GM12878 (cell line): ENCODE results near the gene SNX19. TPM values are rescaled to one million over a fixed set of nuclear protein-coding genes. Genes with fewer than 3 reads are reported as not detected.

Experiments used
- ATAC-seq: fragments of 200-7000 bp; cut with Tn5 transposase; 3 replicates; pipeline ENCODE4 v1.9.1; 2020; ENCODE audit warnings: mild to moderate bottlenecking, moderate library complexity
- BruUV-seq: library from RNA; stranded (reverse); fragments of 400-500 nt; replicated peaks from 2 replicates; lab custom pipeline; 2021; lab: Mats Ljungman, UMichigan
- CTCF ChIA-PET: fragments of 300-600 bp; sonication (Branson Sonifier 250); formaldehyde crosslinking; extraction: SDS; loops from one replicate; lab custom pipeline; 2021; ENCODE audit warnings: inconsistent platforms; lab: Yijun Ruan, JAX
- POLR2A ChIA-PET: fragments of 350-600 bp; formaldehyde crosslinking; extraction: SDS; loops from one replicate; lab custom pipeline; 2021; ENCODE audit warnings: inconsistent platforms; lab: Charles Lee
- RAD21 ChIA-PET: fragments of 300-600 bp; sonication (Branson Sonifier 250); formaldehyde crosslinking; loops from one replicate; lab custom pipeline; 2023; ENCODE audit warnings: antibody characterized with exemption; ENCODE audit not compliant: unreplicated experiment; lab: Charles Lee
- SMC1A ChIA-PET: fragments of 300-600 bp; sonication (Branson Sonifier 250); formaldehyde crosslinking; loops from one replicate; lab custom pipeline; 2023; ENCODE audit not compliant: unreplicated experiment, uncharacterized antibody; lab: Charles Lee
- DNase-seq: peaks from one replicate; pipeline ENCODE4 v3.0.0-alpha.2; 2011; ENCODE audit warnings: low read depth, low spot score
- FAIRE-seq: peaks from 3 replicates; lab custom pipeline; 2011; peaks lifted over from hg19 to GRCh38; lab: Jason Lieb, UNC
- H2AFZ ChIP-seq: 2 replicates; pipeline ENCODE4 v1.6.0; 2011; ENCODE audit warnings: low read depth, low read length, control low read depth; ENCODE audit not compliant: control insufficient read depth
- H3K27ac ChIP-seq: 2 replicates; pipeline ENCODE4 v1.5.1; 2011; ENCODE audit warnings: control low read depth; ENCODE audit not compliant: control insufficient read depth, insufficient read depth
- H3K27me3 ChIP-seq, 2 experiments: replicated peaks in 1 of 2; 2 replicates each; pipeline versions ENCODE4 v1.6.0 to v1.6.1; 2011; ENCODE audit warnings: low read length in 1 of 2; ENCODE audit not compliant: control insufficient read depth in 2 of 2, insufficient read depth in 2 of 2
- H3K36me3 ChIP-seq, 2 experiments: 2 replicates each; pipeline ENCODE4 v1.5.1; 2011; ENCODE audit warnings: low read length in 1 of 2; ENCODE audit not compliant: control insufficient read depth in 2 of 2, insufficient read depth in 2 of 2
- H3K4me1 ChIP-seq: 2 replicates; pipeline ENCODE4 v1.6.1; 2011; ENCODE audit warnings: mild to moderate bottlenecking, low read length, moderate library complexity, mixed read lengths; ENCODE audit not compliant: control insufficient read depth, insufficient read depth
- H3K4me2 ChIP-seq: 2 replicates; pipeline ENCODE4 v1.6.0; 2011; ENCODE audit warnings: control low read depth; ENCODE audit not compliant: control insufficient read depth, insufficient read depth
- H3K4me3 ChIP-seq: fragments of 200-600 bp; sonication (generic); 2 replicates; pipeline ENCODE4 v1.5.1; 2016
- H3K79me2 ChIP-seq: 2 replicates; pipeline ENCODE4 v1.6.0; 2011; ENCODE audit warnings: low read length; ENCODE audit not compliant: control insufficient read depth, insufficient read depth
- H3K9ac ChIP-seq: 2 replicates; pipeline ENCODE4 v1.8.0; 2011; ENCODE audit warnings: low read length, control low read depth, mixed read lengths; ENCODE audit not compliant: control insufficient read depth, insufficient read depth
- H3K9me3 ChIP-seq: replicated peaks from 3 replicates; pipeline ENCODE4 v1.5.1; 2011; ENCODE audit warnings: mild to moderate bottlenecking, low read length; ENCODE audit not compliant: control insufficient read depth, insufficient read depth
- H4K20me1 ChIP-seq: 2 replicates; pipeline ENCODE4 v1.6.0; 2011; ENCODE audit not compliant: control insufficient read depth, insufficient read depth
- EGR1 ChIP-seq, 2 experiments: IDR thresholded peaks; 1 replicate in 1 of 2; 2 replicates in 1 of 2; pipeline ENCODE4 v1.6.1; 2011 to 2012; ENCODE audit warnings: low read depth in 2 of 2, low read length in 2 of 2, borderline replicate concordance in 1 of 2, mild to moderate bottlenecking in 1 of 2, moderate library complexity in 1 of 2
- ETV6 ChIP-seq, 2 experiments: fragments of 450-650 bp in 1 of 2; IDR thresholded peaks in 1 of 2; conservative IDR thresholded peaks in 1 of 2; 2 replicates each; pipeline ENCODE4 v1.6.1; 2014; ENCODE audit warnings: antibody characterized with exemption in 1 of 2, borderline replicate concordance in 1 of 2, low read depth in 1 of 2, mild to moderate bottlenecking in 1 of 2, moderate library complexity in 1 of 2
- JUND ChIP-seq: IDR thresholded peaks from 2 replicates; pipeline ENCODE4 v1.6.1; 2012; ENCODE audit warnings: low read depth, mild to moderate bottlenecking, low read length, improper control_type of control experiment, moderate library complexity
- PKNOX1 ChIP-seq: fragments of 450-650 bp; IDR thresholded peaks from 2 replicates; pipeline ENCODE4 v1.6.1; 2016; ENCODE audit warnings: mild to moderate bottlenecking
- SREBF1 ChIP-seq: IDR thresholded peaks from 2 replicates; pipeline ENCODE4 v1.6.1; 2012; ENCODE audit warnings: mild to moderate bottlenecking, low read length
- SREBF2 ChIP-seq: IDR thresholded peaks from 2 replicates; pipeline ENCODE4 v1.6.1; 2012; ENCODE audit warnings: mild to moderate bottlenecking, low read length
- USF1 ChIP-seq: IDR thresholded peaks from 2 replicates; pipeline ENCODE4 v1.6.1; 2011; ENCODE audit warnings: borderline replicate concordance, low read depth, mild to moderate bottlenecking, moderate library complexity, mixed read lengths, low read length; ENCODE audit not compliant: insufficient read depth; ENCODE audit errors: extremely low read length
- USF2 ChIP-seq: IDR thresholded peaks from 2 replicates; pipeline ENCODE4 v1.6.1; 2011; ENCODE audit warnings: low read depth, low read length, improper control_type of control experiment, borderline replicate concordance
- YBX1 ChIP-seq: fragments of 450-650 bp; IDR thresholded peaks from 2 replicates; pipeline ENCODE4 v1.6.1; 2016; ENCODE audit warnings: antibody characterized with exemption
- ZNF217 ChIP-seq: fragments of 450-650 bp; IDR thresholded peaks from 2 replicates; pipeline ENCODE4 v1.6.1; 2017; ENCODE audit warnings: antibody characterized with exemption, mild to moderate bottlenecking
- ZNF687 ChIP-seq: fragments of 450-650 bp; IDR thresholded peaks from 2 replicates; pipeline ENCODE4 v1.6.1; 2017; ENCODE audit warnings: mild to moderate bottlenecking, moderate library complexity
- WGBS: methylation state at CpG from one replicate; pipeline ENCODE4 v1.1.6; 2016; ENCODE audit warnings: low lambda C conversion rate; ENCODE audit not compliant: insufficient replicate concordance, insufficient coverage; ENCODE audit errors: missing lambda C conversion rate; 5-methylcytosine and 5-hydroxymethylcytosine counted together
- in situ Hi-C: fragments of 300-500 bp; cut with MboI; formaldehyde crosslinking; loops from 9 replicates; pipeline ENCODE4 v1.14.3; 2018; ENCODE audit warnings: mixed read lengths
- intact Hi-C: fragments of 100-400 bp; cut with micrococcal nuclease; formaldehyde crosslinking; loops from one replicate; pipeline ENCODE4 v1.14.2; 2022; ENCODE audit not compliant: unreplicated experiment
- polyA plus RNA-seq, 11 experiments: library from polyadenylated mRNA; depleted of rRNA in 4 of 11; unstranded in 6 of 11; stranded (reverse) in 5 of 11; fragments of >200 nt; fragmentation: Nextera tagmentation in 4 of 11; fragmentation: Illumina TruSeq in 1 of 11; extraction: Ambion mirVana in 4 of 11; extraction: Trizol in 1 of 11; gene quantifications; 1 replicate in 1 of 11; 2 replicates in 10 of 11; pipeline versions ENCODE4 v1.2.1 to v1.2.3, GENCODE V29; 2011 to 2016; ENCODE audit warnings: inconsistent platforms in 2 of 11, missing spikeins in 2 of 11, low read depth in 1 of 11
- total RNA-seq, 4 experiments: library from RNA; depleted of rRNA in 3 of 4; stranded (reverse); fragments of >200 nt in 3 of 4; fragmentation: Illumina TruSeq in 1 of 4; extraction: Trizol in 1 of 4; gene quantifications; 2 replicates each; pipeline versions ENCODE4 v1.2.1 to v1.2.3, GENCODE V29; 2013 to 2021

SNX19 gene
- total and polyA plus RNA-seq, 10 of the 15 experiments (the other 5 are each of a cell fraction or from before 2014, with no cell fraction given): 3.0 to 46.9 (median 30.4) TPM

- no peaks in the 10 kb centered on the region for H4K20me1 ChIP-seq
- H3K9me3 ChIP-seq: no peaks in the 10 kb centered on the region
- H3K27me3 ChIP-seq: no peaks in the 10 kb centered on the region
- no peak overlapping the region for H3K4me2 ChIP-seq
- ChIA-PET RAD21 (no interaction called here), SMC1A (no interaction called here), POLR2A (no interaction called here), CTCF (interaction anchor here (1.9 kb wide), 1 partner anchor 9 kb away, joined by 5 read pairs; no protein-coding TSS in a partner anchor)
- BruUV-seq: no TSS peak
- 0 out of 4 replicates have a peak, but pooled peaks cover 0 to 3% of the 10 kb centered on the region in 2 experiments for H3K36me3 ChIP-seq
- H3K9ac ChIP-seq: no peak overlapping the region
- no peak overlapping the region for H2AFZ ChIP-seq
- peaks cover 18% of the 10 kb centered on the region for H3K79me2 ChIP-seq
- no peak overlapping the region for H3K27ac ChIP-seq
- FAIRE-seq (no peak), ATAC-seq (no peak), DNase-seq (no peak)
- in situ Hi-C loops (no loop called here), intact Hi-C loops (no loop called here)
- WGBS: 60% methylated on average over 6 of the region's 6 CpGs
- no peak overlapping the region for H3K4me3 ChIP-seq
- peaks cover 10% of the 10 kb centered on the region for H3K4me1 ChIP-seq
- TF ChIP-seq ZNF217 (no peak), SREBF2 (no peak), JUND (no peak), ETV6 (conservative IDR thresholded peaks at IDR 0.05 in 1 of 2, IDR thresholded peaks at IDR 0.05 in 1 of 2; ENCODE audit: borderline replicate concordance in 1 of 2, low read depth in 1 of 2) (no peak), USF1 (no peak), USF2 (no peak), SREBF1 (no peak), EGR1 (IDR thresholded peaks at IDR 0.05; ENCODE audit: borderline replicate concordance in 1 of 2, low read depth in 2 of 2, low read length in 2 of 2) (no peak), PKNOX1 (no peak), ZNF687 (no peak), YBX1 (no peak)
These were observed 1.8 kb upstream of the SNX19 start for GRCh38 chr11:130918081-130918480.
